GM12891 (cell line): ENCODE measurements around the gene CHAD.

Source experiments
- PAX5 ChIP-seq: IDR thresholded peaks from 2 replicates; pipeline ENCODE4 v1.6.1; 2011; ENCODE audit warnings: low read length, moderate library complexity, mild to moderate bottlenecking; ENCODE audit not compliant: insufficient read depth, severe bottlenecking
- POLR2A ChIP-seq: IDR thresholded peaks from 2 replicates; pipeline ENCODE4 v1.6.1; 2011; ENCODE audit warnings: low read depth, low read length, control low read depth
- POLR2AphosphoS5 ChIP-seq: IDR thresholded peaks from 2 replicates; pipeline ENCODE4 v1.6.1; 2011; ENCODE audit warnings: low read depth, low read length, control low read depth

DNA sequence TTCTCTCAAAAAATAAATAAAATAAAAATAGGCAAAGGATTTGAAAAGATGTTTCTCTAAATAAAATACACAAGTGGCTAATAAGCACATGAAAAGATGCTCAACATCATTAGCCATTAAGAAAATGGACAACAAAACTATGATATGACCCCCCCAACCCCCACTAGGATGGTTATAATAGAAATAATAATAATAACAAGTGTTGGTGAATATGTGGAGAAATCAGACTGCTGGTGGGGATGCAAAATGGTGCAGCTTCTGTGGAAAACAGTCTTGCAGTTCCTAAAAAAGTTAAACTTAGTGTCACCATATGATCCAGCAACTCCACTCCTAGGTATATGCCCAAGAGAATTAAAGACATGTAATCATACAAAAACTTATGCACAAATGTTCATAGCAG lies 30.6 kb upstream of the CHAD start:
- no peak for TF ChIP-seq POLR2A
- TF ChIP-seq PAX5, result no peak
- no peak for TF ChIP-seq POLR2AphosphoS5
